ENCODE measurements around the gene GTF3C5. TPM values are rescaled to one million over a fixed set of nuclear protein-coding genes. Genes with fewer than 3 reads are reported as not detected.

Gene GTF3C5
- total and polyA plus RNA-seq, 9 of the 15 experiments (the other 6 are each of a cell fraction or from before 2014, with no cell fraction given): 3.8 to 118 (median 83.7) TPM

DNA sequence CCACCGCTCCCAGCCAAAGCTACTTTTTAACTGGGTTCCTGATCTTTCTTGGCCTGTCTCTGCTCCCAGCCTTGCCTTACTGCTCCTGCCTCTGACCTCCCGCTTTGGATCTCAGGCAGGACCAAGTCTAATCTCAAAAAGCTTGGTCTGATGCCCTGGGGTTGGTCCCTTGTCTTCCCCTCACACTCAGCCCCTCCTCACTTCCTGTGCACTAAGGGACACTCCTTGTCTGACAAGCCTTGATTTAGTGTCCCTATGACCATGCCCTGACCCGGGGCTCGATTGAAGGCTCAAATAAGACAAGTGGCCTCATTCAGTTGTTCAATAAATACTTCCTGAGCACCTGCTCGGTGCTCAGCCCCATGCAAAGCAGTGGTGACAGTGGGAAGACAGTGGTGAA, 3.7 kb upstream of the GTF3C5 start (continued):
- no peak for TF ChIP-seq ZNF696 (CRISPR knock-in tag; conservative IDR thresholded peaks at IDR 0.05)
- TF ChIP-seq FUS (optimal IDR thresholded peaks at IDR 0.05; ENCODE audit: low read depth, low read length): no peak
- no peak for TF ChIP-seq ERF (CRISPR knock-in tag; IDR thresholded peaks at IDR 0.05)
- no peak for TF ChIP-seq SMAD1 (IDR thresholded peaks at IDR 0.05; ENCODE audit: low read depth, low read length, partially characterized antibody)
- no peak for TF ChIP-seq ZNF75A (CRISPR knock-in tag; IDR thresholded peaks at IDR 0.05)
- TF ChIP-seq MAFF (IDR thresholded peaks at IDR 0.05; ENCODE audit: low read length): no peak
- TF ChIP-seq NELFE (IDR thresholded peaks at IDR 0.05; ENCODE audit: insufficient read depth, insufficient read length): no peak
- TF ChIP-seq POLR2G (IDR thresholded peaks at IDR 0.05; ENCODE audit: low read depth, low read length): no peak
- no peak for TF ChIP-seq ELK3 (CRISPR knock-in tag; IDR thresholded peaks at IDR 0.05)
- TF ChIP-seq RBM22 (IDR thresholded peaks at IDR 0.05; ENCODE audit: low read depth, low read length, poor library complexity, severe bottlenecking): no peak

- H3K9me1 ChIP-seq (ENCODE audit: control insufficient read depth, insufficient read depth, low read length): no peaks in the 10 kb centered on the region
- no peak overlapping the region; the same call in 1 of the 2 replicates for H3K4me2 ChIP-seq (ENCODE audit: insufficient read depth, low read length)
- ATAC-seq (no peak), DNase-seq (ENCODE audit: extremely low read depth in 1 of 4, low spot score in 3 of 4) (no peak), FAIRE-seq (no peak)
- POLR2A ChIA-PET: interaction anchor here (0.6 to 1.5 kb wide), 4 partner anchors 12 to 1915 kb away, joined by 3 to 4 read pairs (median 3); partner anchors contain the start of genes MED22 and RPL7A
- intact Hi-C loops (cut with micrococcal nuclease): loop anchor here (5.0 kb wide), 1 partner anchor 119 kb away; no protein-coding TSS in a partner anchor
- H3K9me3 ChIP-seq (replicated peaks; ENCODE audit: control insufficient read depth, insufficient read depth, low read depth, low read length): peaks cover 12% of the 10 kb centered on the region; the same call in 1 of the 2 replicates
- H3K36me3 ChIP-seq (ENCODE audit: control insufficient read depth, insufficient read depth, low read length): peaks cover 16% of the 10 kb centered on the region
- H3K79me2 ChIP-seq (ENCODE audit: control insufficient read depth, insufficient read depth, low read length): peaks cover 47% of the 10 kb centered on the region
- H3K27me3 ChIP-seq (ENCODE audit: control insufficient read depth in 2 of 2, insufficient read depth in 2 of 2, low read length in 2 of 2): no peaks in the 10 kb centered on the region
- H3K9ac ChIP-seq (ENCODE audit: insufficient read depth in 1 of 2, low read depth in 2 of 2, low read length in 2 of 2): no peak overlapping the region
- in situ Hi-C loops (cut with MboI): no loop called here
- H2AFZ ChIP-seq (ENCODE audit: low read depth, low read length): no peak overlapping the region
- peak overlapping the region; percentile 50; the same call in 1 of the 3 replicates for H3K27ac ChIP-seq (ENCODE audit: extremely low read depth, low read depth, low read length)
- CTCF ChIA-PET (ENCODE audit: low intra/inter-chr PET ratio): no interaction called here
- no TSS peak for BruUV-seq (replicated peaks)
- WGBS (ENCODE audit: insufficient coverage, low coverage, missing lambda C conversion rate): 36% methylated on average over 3 of the region's 3 CpGs
- peaks cover 31 to 38% of the 10 kb centered on the region in 2 experiments; a peak in 4 of 5 replicates for H3K4me1 ChIP-seq (replicated peaks in 1 of 2; ENCODE audit: control insufficient read depth in 2 of 2, insufficient read depth in 2 of 2, low read length in 2 of 2)
- H4K20me1 ChIP-seq (replicated peaks; ENCODE audit: control insufficient read depth, insufficient read depth, low read length): no peaks in the 10 kb centered on the region
- H3K4me3 ChIP-seq: no peak overlapping the region
- TF ChIP-seq RAD51 (IDR thresholded peaks at IDR 0.05; ENCODE audit: borderline replicate concordance, low read depth) (no peak), ZNF699 (CRISPR knock-in tag; IDR thresholded peaks at IDR 0.05; ENCODE audit: insufficient replicate concordance) (no peak), MYBL2 (IDR thresholded peaks at IDR 0.05; ENCODE audit: low read depth) (no peak), MYBL2 (CRISPR knock-in tag; IDR thresholded peaks at IDR 0.05; ENCODE audit: borderline replicate concordance) (no peak), ZNF586 (CRISPR knock-in tag; conservative IDR thresholded peaks at IDR 0.05) (no peak), PHF21A (IDR thresholded peaks at IDR 0.05; ENCODE audit: borderline replicate concordance, low read depth) (no peak), ZNF143 (CRISPR knock-in tag; IDR thresholded peaks at IDR 0.05) (no peak), ZNF253 (CRISPR knock-in tag; conservative IDR thresholded peaks at IDR 0.05) (no peak), L3MBTL2 (IDR thresholded peaks at IDR 0.05) (peak; percentile 74)
- TF ChIP-seq, protein P1, sequence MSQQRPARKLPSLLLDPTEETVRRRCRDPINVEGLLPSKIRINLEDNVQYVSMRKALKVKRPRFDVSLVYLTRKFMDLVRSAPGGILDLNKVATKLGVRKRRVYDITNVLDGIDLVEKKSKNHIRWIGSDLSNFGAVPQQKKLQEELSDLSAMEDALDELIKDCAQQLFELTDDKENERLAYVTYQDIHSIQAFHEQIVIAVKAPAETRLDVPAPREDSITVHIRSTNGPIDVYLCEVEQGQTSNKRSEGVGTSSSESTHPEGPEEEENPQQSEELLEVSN (IDR thresholded peaks at IDR 0.05; ENCODE audit: borderline replicate concordance in 1 of 2, extremely low read depth in 1 of 2, insufficient read depth in 1 of 2, insufficient read length in 1 of 2, low read depth in 1 of 2, low read length in 1 of 2, poor library complexity in 1 of 2, severe bottlenecking in 1 of 2): peak in 1 of 2 experiments; percentile 62
Observed at GRCh38 chr9:133028221-133028620, 2.6 kb upstream of the GTF3C5 start.
